Mesothelial cell of epicardium (in vitro differentiated cells): ENCODE data around the gene DYNC1H1. TPM values are rescaled to one million over a fixed set of nuclear protein-coding genes. Genes with fewer than 3 reads are reported as not detected.
A peak's percentile ranks its signal among the peaks of the same experiment; 100 is the strongest.

Source experiments
- DNase-seq, 2 experiments: peaks; one replicate each; pipeline ENCODE4 v3.0.0; 2021; ENCODE audit warnings: low spot score in 2 of 2; ENCODE audit not compliant: unreplicated experiment in 2 of 2
- H3K27ac Mint-ChIP-seq: 2 replicates; pipeline ENCODE4 v1.8.0; 2021; ENCODE audit warnings: mixed read lengths
- H3K27me3 Mint-ChIP-seq: 2 replicates; pipeline ENCODE4 v1.8.0; 2021; ENCODE audit warnings: low read depth, mixed read lengths
- H3K36me3 Mint-ChIP-seq: 2 replicates; pipeline ENCODE4 v1.8.0; 2021; ENCODE audit warnings: mixed read lengths
- H3K4me1 Mint-ChIP-seq: 2 replicates; pipeline ENCODE4 v1.8.0; 2021; ENCODE audit warnings: mixed read lengths
- H3K4me3 Mint-ChIP-seq: 2 replicates; pipeline ENCODE4 v1.8.0; 2021; ENCODE audit warnings: mild to moderate bottlenecking, moderate library complexity, mixed read lengths
- H3K9me3 Mint-ChIP-seq: 2 replicates; pipeline ENCODE4 v1.8.0; 2021; ENCODE audit warnings: mixed read lengths
- total RNA-seq: library from RNA; stranded (reverse); gene quantifications from 3 replicates; pipeline ENCODE4 v1.2.1, GENCODE V29; 2021
- TF ChIP-seq, protein P1 (sequence below): fragments of 200-600 bp; sonication (generic); IDR thresholded peaks from one replicate; pipeline ENCODE4 v1.5.0; 2021; ENCODE audit warnings: antibody characterized with exemption; ENCODE audit not compliant: unreplicated experiment

Gene DYNC1H1
- total RNA-seq, 1 donor from 2014 or later: 515 TPM

DNA sequence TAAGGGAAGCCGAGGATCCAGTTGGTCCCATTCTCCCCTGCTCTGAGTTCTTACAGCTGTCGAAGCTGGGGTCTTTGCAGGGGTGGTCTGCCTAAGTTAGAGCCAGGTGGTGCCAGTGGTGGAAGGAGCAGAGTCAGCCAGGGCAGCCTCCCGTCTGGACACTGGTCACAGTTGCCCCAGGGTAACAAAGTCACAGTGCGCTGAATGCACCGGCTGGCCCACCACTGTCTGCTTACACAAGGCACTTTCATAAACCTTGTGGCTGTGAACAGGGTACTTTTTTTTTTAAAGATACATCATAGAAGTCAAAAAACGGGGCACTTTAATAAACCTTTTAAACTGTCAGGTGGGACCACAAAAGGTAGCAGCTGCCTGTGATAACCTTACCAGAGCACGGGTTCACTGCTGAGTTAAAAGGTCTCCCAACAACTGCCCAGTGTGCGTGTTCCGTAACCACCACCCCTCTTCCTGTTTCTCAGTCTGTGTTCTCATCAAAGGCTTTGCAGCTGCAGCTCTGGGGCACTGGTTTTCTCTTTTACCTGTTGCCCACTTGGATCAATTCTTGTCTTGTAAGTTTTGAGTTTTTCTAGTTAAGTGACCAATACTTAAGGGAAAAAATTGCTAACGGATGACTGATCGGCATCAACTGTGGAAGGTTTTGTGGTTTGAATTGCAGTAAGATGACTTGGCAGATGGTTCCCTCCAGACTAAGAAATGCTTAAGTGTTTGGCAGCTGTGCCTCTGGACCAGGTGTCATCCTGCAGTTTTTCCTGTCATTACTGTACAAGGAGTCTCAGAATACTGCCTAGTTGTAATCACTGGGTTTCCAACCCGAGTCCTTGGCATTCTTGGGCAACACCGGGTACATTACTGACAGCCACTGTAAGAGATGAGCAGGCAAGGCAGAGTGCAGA lies 55.9 kb downstream of the DYNC1H1 start:
- DNase-seq: no peak
- Mint-ChIP-seq H3K4me1 (no peaks in the 10 kb centered on the region), H3K4me3 (no peak overlapping the region), H3K36me3 (peaks cover 64% of the 10 kb centered on the region), H3K27ac (no peak overlapping the region), H3K9me3 (no peaks in the 10 kb centered on the region), H3K27me3 (no peaks in the 10 kb centered on the region)
- TF ChIP-seq, protein P1, sequence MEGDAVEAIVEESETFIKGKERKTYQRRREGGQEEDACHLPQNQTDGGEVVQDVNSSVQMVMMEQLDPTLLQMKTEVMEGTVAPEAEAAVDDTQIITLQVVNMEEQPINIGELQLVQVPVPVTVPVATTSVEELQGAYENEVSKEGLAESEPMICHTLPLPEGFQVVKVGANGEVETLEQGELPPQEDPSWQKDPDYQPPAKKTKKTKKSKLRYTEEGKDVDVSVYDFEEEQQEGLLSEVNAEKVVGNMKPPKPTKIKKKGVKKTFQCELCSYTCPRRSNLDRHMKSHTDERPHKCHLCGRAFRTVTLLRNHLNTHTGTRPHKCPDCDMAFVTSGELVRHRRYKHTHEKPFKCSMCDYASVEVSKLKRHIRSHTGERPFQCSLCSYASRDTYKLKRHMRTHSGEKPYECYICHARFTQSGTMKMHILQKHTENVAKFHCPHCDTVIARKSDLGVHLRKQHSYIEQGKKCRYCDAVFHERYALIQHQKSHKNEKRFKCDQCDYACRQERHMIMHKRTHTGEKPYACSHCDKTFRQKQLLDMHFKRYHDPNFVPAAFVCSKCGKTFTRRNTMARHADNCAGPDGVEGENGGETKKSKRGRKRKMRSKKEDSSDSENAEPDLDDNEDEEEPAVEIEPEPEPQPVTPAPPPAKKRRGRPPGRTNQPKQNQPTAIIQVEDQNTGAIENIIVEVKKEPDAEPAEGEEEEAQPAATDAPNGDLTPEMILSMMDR: no peak

DNA sequence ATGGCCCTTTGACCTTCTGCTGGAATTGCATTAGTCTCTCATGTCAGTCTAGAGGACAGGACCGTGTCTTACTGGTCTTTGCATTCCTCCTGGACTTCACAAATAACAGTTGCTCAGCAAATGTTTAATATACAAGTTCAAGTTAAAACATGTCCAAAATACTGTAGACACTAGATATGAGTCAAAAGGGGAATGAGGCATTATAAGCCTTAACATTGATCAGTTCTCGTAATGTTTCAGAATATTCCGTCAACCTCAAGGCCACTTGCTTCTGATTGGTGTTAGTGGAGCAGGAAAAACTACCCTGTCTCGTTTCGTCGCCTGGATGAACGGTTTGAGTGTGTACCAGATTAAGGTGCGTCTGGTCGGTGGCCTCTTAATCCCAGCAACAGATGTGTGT lies 62.6 kb downstream of the DYNC1H1 start:
- DNase-seq: no peak
- TF ChIP-seq, protein P1: no peak
- Mint-ChIP-seq H3K36me3 (peaks cover 52% of the 10 kb centered on the region), H3K4me1 (no peaks in the 10 kb centered on the region), H3K4me3 (no peak overlapping the region), H3K9me3 (no peaks in the 10 kb centered on the region), H3K27me3 (no peaks in the 10 kb centered on the region), H3K27ac (no peak overlapping the region)

DNA sequence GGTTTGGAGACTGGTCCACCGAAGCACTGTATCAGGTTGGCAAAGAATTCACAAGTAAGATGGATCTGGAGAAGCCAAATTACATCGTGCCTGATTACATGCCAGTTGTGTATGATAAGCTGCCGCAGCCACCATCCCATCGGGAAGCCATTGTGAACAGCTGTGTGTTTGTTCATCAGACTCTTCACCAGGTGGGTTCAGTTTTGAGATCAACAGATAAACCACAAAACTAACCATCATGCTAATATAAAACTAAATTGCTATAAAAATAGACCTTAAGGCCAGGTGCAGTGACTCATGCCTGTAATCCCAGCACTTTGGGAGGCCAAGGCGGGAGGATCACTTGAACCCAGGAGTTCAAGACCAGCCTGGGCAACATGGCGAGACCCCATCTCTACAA lies 63.6 kb downstream of the DYNC1H1 start:
- no peaks in the 10 kb centered on the region for H3K4me1 Mint-ChIP-seq
- H3K27ac Mint-ChIP-seq: no peak overlapping the region
- H3K4me3 Mint-ChIP-seq: no peak overlapping the region
- DNase-seq: no peak
- no peaks in the 10 kb centered on the region for H3K27me3 Mint-ChIP-seq
- TF ChIP-seq, protein P1: no peak
- H3K36me3 Mint-ChIP-seq: peaks cover 54% of the 10 kb centered on the region
- H3K9me3 Mint-ChIP-seq: no peaks in the 10 kb centered on the region

DNA sequence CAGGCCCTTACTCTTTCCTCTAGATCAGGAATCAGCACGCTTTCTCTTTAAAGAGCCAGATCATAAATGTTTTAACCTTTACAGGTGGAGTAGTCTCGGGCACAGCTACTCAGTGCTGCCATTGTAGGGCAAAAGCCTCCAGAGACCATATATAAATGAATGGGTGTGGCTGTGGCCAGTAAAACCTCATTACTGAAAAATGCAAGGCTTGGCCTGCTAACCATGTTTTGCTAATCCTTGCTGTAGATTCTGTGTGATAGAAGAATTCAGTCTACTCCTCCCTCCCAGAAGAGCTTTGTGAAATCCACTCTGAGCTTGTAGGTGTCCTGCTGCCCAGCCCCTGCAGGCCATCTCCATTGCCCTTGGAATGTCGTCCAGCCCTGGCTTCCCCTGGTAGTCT lies 64.4 kb downstream of the DYNC1H1 start:
- no peaks in the 10 kb centered on the region for H3K9me3 Mint-ChIP-seq
- peaks cover 57% of the 10 kb centered on the region for H3K36me3 Mint-ChIP-seq
- TF ChIP-seq, protein P1: no peak
- no peak overlapping the region for H3K4me3 Mint-ChIP-seq
- DNase-seq: no peak
- no peaks in the 10 kb centered on the region for H3K27me3 Mint-ChIP-seq
- no peaks in the 10 kb centered on the region for H3K4me1 Mint-ChIP-seq
- H3K27ac Mint-ChIP-seq: peak overlapping the region; percentile 65

DNA sequence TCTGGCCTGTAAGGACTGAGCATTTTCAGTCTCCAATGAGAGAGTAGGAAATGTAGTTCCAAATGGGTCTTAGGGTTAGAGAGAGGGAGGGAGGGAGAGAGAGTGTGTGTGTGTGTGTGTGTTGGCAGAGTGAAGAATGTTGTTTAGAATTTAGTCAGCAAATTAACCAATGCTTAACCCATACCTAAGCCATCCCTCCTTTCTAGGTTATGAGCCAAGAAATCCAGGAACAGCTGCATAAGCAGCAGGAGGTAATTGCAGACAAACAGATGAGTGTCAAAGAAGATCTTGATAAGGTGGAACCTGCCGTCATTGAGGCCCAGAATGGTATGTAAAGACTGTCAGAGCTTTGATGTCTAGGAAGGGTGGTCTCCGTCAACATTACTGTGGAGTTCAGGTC lies 65.6 kb downstream of the DYNC1H1 start:
- DNase-seq: no peak
- Mint-ChIP-seq H3K27ac (no peak overlapping the region), H3K4me3 (no peak overlapping the region), H3K36me3 (peaks cover 59% of the 10 kb centered on the region), H3K9me3 (no peaks in the 10 kb centered on the region), H3K4me1 (no peaks in the 10 kb centered on the region), H3K27me3 (no peaks in the 10 kb centered on the region)
- TF ChIP-seq, protein P1: no peak
